Trophoblast cell (in vitro differentiated cells and primary cell): ENCODE results near the gene PIK3R6.

Experiments
- DNase-seq, 2 donors: peaks; one replicate each; pipeline ENCODE4 v3.0.0-alpha.2; 2016
- H2AFZ ChIP-seq: 2 replicates; pipeline ENCODE4 v1.6.1; 2013; ENCODE audit warnings: low read length, moderate library complexity, mild to moderate bottlenecking; ENCODE audit not compliant: insufficient read depth, poor library complexity
- H2AK5ac ChIP-seq: 2 replicates; pipeline ENCODE4 v1.6.1; 2013; ENCODE audit warnings: mild to moderate bottlenecking, low read length
- H2BK120ac ChIP-seq: 2 replicates; pipeline ENCODE4 v1.6.1; 2013; ENCODE audit warnings: low read length, mild to moderate bottlenecking, moderate library complexity; ENCODE audit not compliant: insufficient read depth, poor library complexity
- H2BK12ac ChIP-seq: 2 replicates; pipeline ENCODE4 v1.6.1; 2013; ENCODE audit warnings: mild to moderate bottlenecking, low read length, moderate library complexity
- H2BK5ac ChIP-seq: 2 replicates; pipeline ENCODE4 v1.6.1; 2013; ENCODE audit warnings: low read length, low read depth, moderate library complexity, mild to moderate bottlenecking; ENCODE audit not compliant: poor library complexity
- H3K14ac ChIP-seq: 2 replicates; pipeline ENCODE4 v1.6.1; 2013; ENCODE audit warnings: mild to moderate bottlenecking, low read length
- H3K18ac ChIP-seq: 2 replicates; pipeline ENCODE4 v1.6.1; 2013; ENCODE audit warnings: mild to moderate bottlenecking, low read length
- H3K23ac ChIP-seq: 2 replicates; pipeline ENCODE4 v1.6.1; 2013; ENCODE audit warnings: low read length
- H3K27ac ChIP-seq: 2 replicates; pipeline ENCODE4 v1.5.1; 2013; ENCODE audit warnings: low read depth, mild to moderate bottlenecking, inconsistent platforms, low read length, moderate library complexity
- H3K27me3 ChIP-seq: 2 replicates; pipeline ENCODE4 v1.6.1; 2013; ENCODE audit warnings: inconsistent platforms, mild to moderate bottlenecking, low read length, moderate library complexity; ENCODE audit not compliant: insufficient read depth
- H3K36me3 ChIP-seq, 2 experiments: 1 replicate in 1 of 2; 2 replicates in 1 of 2; pipeline ENCODE4 v1.6.1; 2013; ENCODE audit warnings: low read length in 2 of 2, mild to moderate bottlenecking in 2 of 2, moderate library complexity in 1 of 2; ENCODE audit not compliant: insufficient read depth in 2 of 2, control insufficient read depth in 1 of 2
- H3K4ac ChIP-seq: 2 replicates; pipeline ENCODE4 v1.6.1; 2013; ENCODE audit warnings: low read depth, mild to moderate bottlenecking, low read length, moderate library complexity
- H3K4me1 ChIP-seq, 2 experiments: 1 replicate in 1 of 2; 2 replicates in 1 of 2; pipeline ENCODE4 v1.6.1; 2013; ENCODE audit warnings: low read length in 2 of 2, mild to moderate bottlenecking in 2 of 2, moderate library complexity in 1 of 2; ENCODE audit not compliant: insufficient read depth in 2 of 2, control insufficient read depth in 1 of 2
- H3K4me2 ChIP-seq: 2 replicates; pipeline ENCODE4 v1.6.1; 2013; ENCODE audit warnings: inconsistent platforms, mild to moderate bottlenecking, low read length, moderate library complexity
- H3K4me3 ChIP-seq: 2 replicates; pipeline ENCODE4 v1.5.1; 2013; ENCODE audit warnings: mild to moderate bottlenecking, low read depth, low read length, inconsistent platforms
- H3K79me1 ChIP-seq: one replicate; pipeline ENCODE4 v1.6.1; 2013; ENCODE audit warnings: low read length
- H3K79me2 ChIP-seq: 2 replicates; pipeline ENCODE4 v1.6.1; 2013; ENCODE audit warnings: low read length, mild to moderate bottlenecking; ENCODE audit not compliant: control insufficient read depth, insufficient read depth, poor library complexity
- H3K9ac ChIP-seq: 2 replicates; pipeline ENCODE4 v1.6.1; 2013; ENCODE audit warnings: mild to moderate bottlenecking, low read length
- H3K9me3 ChIP-seq: 2 replicates; pipeline ENCODE4 v1.6.1; 2013; ENCODE audit warnings: low read depth, mild to moderate bottlenecking, control low read depth, inconsistent platforms, low read length; ENCODE audit not compliant: insufficient read depth
- H4K12ac ChIP-seq: 2 replicates; pipeline ENCODE4 v1.6.1; 2013; ENCODE audit warnings: low read depth, mild to moderate bottlenecking, low read length, moderate library complexity
- H4K8ac ChIP-seq: 2 replicates; pipeline ENCODE4 v1.6.1; 2013; ENCODE audit warnings: low read depth, mild to moderate bottlenecking, low read length, moderate library complexity
- H4K91ac ChIP-seq: one replicate; pipeline ENCODE4 v1.6.1; 2013; ENCODE audit warnings: low read depth, mild to moderate bottlenecking, low read length, moderate library complexity
- WGBS: extraction: QIAGEN DNeasy Blood & Tissue Kit; methylation state at CpG from one replicate; pipeline ENCODE4 v1.1.7; 2013; ENCODE audit warnings: missing lambda C conversion rate; ENCODE audit not compliant: insufficient read length, insufficient coverage; ENCODE audit errors: extremely low coverage; 5-methylcytosine and 5-hydroxymethylcytosine counted together

The PIK3R6 gene

DNA sequence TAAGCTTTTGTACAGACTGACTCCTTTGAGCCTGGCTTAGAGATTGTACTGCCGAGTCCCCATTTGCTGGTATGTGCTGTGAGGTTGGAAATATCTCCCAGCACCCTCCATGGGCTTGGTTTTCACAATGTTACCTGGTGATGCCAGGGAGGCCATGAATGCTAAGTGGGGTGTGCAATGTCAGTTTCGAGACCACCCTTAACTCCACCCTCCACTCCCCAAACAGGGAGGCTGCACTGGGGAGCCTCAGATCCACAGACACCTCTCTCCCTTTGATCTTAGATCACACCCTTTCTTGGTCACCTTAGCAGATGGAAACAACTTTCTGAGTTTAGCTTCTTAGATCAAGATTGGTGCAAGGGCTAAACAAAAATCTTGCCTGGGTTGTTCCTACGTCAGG is 28.6 kb upstream of the PIK3R6 start:
- Histone ChIP-seq H2BK120ac (no peak overlapping the region), H3K4me2 (no peak overlapping the region), H2BK12ac (no peak overlapping the region), H4K8ac (no peak overlapping the region), H4K12ac (no peak overlapping the region), H3K79me1 (no peaks in the 10 kb centered on the region), H3K36me3 (no peaks in the 10 kb centered on the region), H3K14ac (no peak overlapping the region), H4K91ac (no peak overlapping the region), H2BK5ac (no peak overlapping the region), H3K27ac (no peak overlapping the region), H3K18ac (no peak overlapping the region), H3K9ac (no peak overlapping the region), H3K9me3 (no peaks in the 10 kb centered on the region), H2AK5ac (no peak overlapping the region), H3K4ac (no peak overlapping the region), H2AFZ (no peak overlapping the region), H3K79me2 (no peaks in the 10 kb centered on the region), H3K27me3 (no peaks in the 10 kb centered on the region), H3K4me3 (no peak overlapping the region), H3K23ac (no peak overlapping the region), H3K4me1 (no peaks in the 10 kb centered on the region)
- no CpG with 5 or more reads among the region's 3 CpGs for WGBS
- DNase-seq, result no peak

DNA sequence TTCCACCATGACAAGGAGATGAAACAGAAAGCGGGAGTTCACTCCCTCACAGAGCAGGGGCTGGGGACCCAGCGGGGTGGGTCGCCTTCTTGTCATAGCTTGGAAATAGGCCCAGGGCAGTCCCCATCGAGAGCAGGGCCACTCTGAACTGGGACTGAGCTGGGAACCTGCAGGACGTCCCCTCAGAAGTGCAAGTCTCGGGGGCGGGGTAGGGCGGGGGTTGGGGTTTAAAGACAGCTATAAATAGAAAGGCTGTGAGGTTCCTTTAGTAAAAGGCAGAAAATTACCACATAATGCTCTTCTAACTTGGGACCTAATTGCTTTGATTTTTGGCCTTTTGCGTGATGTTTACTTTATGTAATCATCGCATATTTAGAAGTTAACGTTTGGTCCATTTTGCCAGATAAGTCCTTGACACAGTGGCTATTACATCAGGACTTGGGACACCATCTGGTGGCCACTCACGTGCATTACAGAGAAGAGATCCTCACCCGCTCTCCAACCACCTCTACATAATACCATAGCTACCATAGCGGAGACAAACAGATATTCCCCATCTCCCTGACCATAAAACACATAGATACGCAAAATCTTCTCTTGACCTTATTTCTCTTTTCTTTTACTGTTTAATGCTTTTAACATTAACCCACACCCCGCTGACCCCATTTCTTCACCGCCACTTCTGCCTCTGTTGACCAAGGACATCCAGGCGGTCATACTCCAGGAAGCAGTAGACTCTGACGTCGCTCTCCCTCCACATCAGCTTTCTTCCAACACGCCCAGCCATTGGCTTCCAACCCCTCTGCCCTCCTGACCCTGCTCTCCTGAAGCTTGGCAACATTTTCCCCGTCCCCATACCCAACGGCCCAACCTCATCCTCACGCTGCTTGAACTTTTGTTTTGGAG is 27.5 kb upstream of the PIK3R6 start:
- Histone ChIP-seq H2BK5ac (no peak overlapping the region), H2BK120ac (no peak overlapping the region), H3K18ac (no peak overlapping the region), H3K23ac (no peak overlapping the region), H3K27ac (no peak overlapping the region), H3K27me3 (no peaks in the 10 kb centered on the region), H3K4me2 (peak overlapping the region; percentile 26), H2AK5ac (no peak overlapping the region), H3K79me2 (no peaks in the 10 kb centered on the region), H4K12ac (no peak overlapping the region), H2BK12ac (no peak overlapping the region), H3K4me3 (no peak overlapping the region), H3K79me1 (no peaks in the 10 kb centered on the region), H4K91ac (no peak overlapping the region), H3K4me1 (no peaks in the 10 kb centered on the region), H3K14ac (no peak overlapping the region), H3K9ac (no peak overlapping the region), H3K4ac (no peak overlapping the region), H4K8ac (no peak overlapping the region), H3K36me3 (no peaks in the 10 kb centered on the region), H2AFZ (no peak overlapping the region), H3K9me3 (no peaks in the 10 kb centered on the region)
- DNase-seq, result peak; percentile 49 to 78
- WGBS, result no CpG with 5 or more reads among the region's 24 CpGs

DNA sequence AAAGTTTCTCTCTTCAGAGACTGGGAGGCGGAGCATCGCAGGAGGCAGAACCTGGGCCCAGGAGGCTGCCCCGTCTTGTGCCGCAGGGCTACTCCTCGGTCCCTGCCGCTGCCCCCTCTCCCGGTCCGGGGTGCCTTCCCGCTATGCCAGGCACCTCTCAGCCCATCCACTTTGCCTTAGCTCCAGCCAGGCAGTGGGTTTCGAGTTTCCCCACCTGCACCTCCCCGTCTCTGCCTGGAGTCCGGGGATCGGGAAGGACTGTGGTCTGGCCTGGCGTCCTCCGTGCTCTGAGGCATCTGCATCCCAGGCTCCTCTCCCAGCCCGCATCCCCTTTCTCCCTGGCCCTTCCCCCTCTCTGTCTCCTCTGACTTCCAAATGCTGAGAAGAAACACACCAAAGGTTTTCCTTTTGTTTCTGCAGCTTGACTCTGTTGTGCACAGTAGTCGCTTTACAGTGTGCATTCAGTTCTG is 26.8 kb upstream of the PIK3R6 start:
- Histone ChIP-seq H2AFZ (no peak overlapping the region), H4K12ac (no peak overlapping the region), H3K23ac (no peak overlapping the region), H4K8ac (no peak overlapping the region), H2BK12ac (no peak overlapping the region), H3K9ac (no peak overlapping the region), H3K36me3 (no peaks in the 10 kb centered on the region), H3K14ac (no peak overlapping the region), H3K9me3 (no peaks in the 10 kb centered on the region), H2AK5ac (no peak overlapping the region), H3K4ac (no peak overlapping the region), H4K91ac (no peak overlapping the region), H3K4me1 (no peaks in the 10 kb centered on the region), H3K4me3 (no peak overlapping the region), H3K4me2 (peak overlapping the region; percentile 26), H3K27me3 (no peaks in the 10 kb centered on the region), H3K27ac (no peak overlapping the region), H2BK5ac (no peak overlapping the region), H2BK120ac (no peak overlapping the region), H3K79me1 (no peaks in the 10 kb centered on the region), H3K79me2 (no peaks in the 10 kb centered on the region), H3K18ac (no peak overlapping the region)
- no peak for DNase-seq
- no CpG with 5 or more reads among the region's 17 CpGs for WGBS

DNA sequence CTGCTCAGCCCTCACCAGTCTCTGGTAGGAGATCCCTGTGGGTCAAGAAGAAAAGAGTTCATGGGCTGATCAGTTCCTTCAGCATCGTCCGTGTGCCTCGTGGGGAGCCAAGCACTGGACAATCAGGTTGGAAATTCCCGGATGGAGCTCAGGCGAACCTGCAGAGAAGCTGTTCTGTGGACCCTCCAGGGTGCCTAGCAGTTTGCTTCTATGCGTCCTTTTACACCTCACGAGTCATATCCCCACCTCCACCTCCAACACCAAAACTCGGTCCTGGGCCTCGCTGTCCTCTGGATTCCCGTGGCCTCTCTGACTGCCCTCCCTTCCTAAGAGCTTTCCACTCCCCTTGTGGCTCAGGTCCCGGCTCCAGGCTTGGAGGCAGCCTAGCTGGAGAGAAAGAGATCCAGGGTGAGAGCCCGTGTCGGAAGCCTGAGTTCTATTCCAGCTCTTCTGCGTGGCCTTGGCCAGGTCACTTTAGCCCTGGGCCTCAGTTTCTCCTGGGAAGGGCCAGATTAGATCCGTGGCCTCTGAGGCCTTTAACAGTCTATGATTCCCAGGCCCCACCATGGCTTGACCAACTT is 26.2 kb upstream of the PIK3R6 start:
- no peak overlapping the region for H3K23ac ChIP-seq
- H2BK12ac ChIP-seq, result no peak overlapping the region
- H3K9me3 ChIP-seq, result no peaks in the 10 kb centered on the region
- no peak overlapping the region for H2BK5ac ChIP-seq
- no peaks in the 10 kb centered on the region for H3K4me1 ChIP-seq
- no peaks in the 10 kb centered on the region for H3K79me1 ChIP-seq
- WGBS, result no CpG with 5 or more reads among the region's 15 CpGs
- H3K14ac ChIP-seq, result no peak overlapping the region
- H2AK5ac ChIP-seq, result no peak overlapping the region
- H3K27me3 ChIP-seq, result no peaks in the 10 kb centered on the region
- no peak overlapping the region for H4K12ac ChIP-seq
- no peak overlapping the region for H4K8ac ChIP-seq
- H3K9ac ChIP-seq, result no peak overlapping the region
- no peak overlapping the region for H3K4me2 ChIP-seq
- H3K27ac ChIP-seq, result no peak overlapping the region
- H3K36me3 ChIP-seq, result no peaks in the 10 kb centered on the region
- H3K4me3 ChIP-seq, result no peak overlapping the region
- H2AFZ ChIP-seq, result no peak overlapping the region
- no peak overlapping the region for H3K18ac ChIP-seq
- H3K4ac ChIP-seq, result no peak overlapping the region
- no peak for DNase-seq
- H2BK120ac ChIP-seq, result no peak overlapping the region
- H3K79me2 ChIP-seq, result no peaks in the 10 kb centered on the region
- no peak overlapping the region for H4K91ac ChIP-seq
